NCI-H187 (cell line): ENCODE results near the gene ABCB7.
A peak's percentile ranks its signal among the peaks of the same experiment; 100 is the strongest.
"Not testable (repeated sequence)": the region's sequence is repeated elsewhere in the genome, so short reads cannot be mapped to it uniquely, and the experiment has no call there.

ENCODE experiments used
- DNase-seq, 2 experiments: peaks; one replicate each; lab custom pipeline; 2025; lab: John Stamatoyannopoulos, UW

Gene ABCB7

DNA sequence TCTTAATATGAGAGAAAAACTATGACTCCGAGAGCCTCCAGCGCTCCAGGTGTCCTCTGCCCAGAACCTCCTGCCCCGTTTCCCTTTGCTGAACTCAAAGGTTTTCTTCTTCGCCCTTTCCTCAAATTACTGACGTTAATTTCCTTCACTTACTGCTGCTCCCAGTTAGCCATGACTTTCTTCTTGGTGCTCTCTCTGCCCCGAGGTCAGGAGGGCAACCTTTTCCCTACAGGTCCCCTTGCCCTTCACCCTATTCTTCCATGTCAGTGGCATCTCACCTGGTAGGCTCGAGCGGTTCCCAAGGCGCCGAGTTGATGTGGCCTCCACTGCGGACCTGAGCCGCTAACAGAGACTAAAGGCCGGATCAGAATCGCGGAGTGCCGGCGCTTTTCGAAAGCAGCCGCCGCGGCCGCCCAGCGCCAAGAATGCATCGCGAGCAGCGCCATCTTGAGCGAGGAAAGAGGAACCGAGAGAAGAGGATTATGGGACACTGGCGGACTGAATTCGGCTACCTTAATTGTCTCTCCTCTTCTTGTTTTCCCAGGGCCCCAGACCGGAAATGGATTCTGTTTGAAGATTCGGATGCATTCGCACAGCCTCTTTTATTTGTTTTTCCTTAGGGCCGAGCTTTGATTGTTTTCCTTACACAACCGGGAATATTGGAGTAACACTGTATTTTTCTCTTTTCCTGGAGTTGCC, at the start of gene ABCB7:
Gene ABCB7 (minus strand): TSS at position 457 of the 699 bp plus-strand sequence. CDS start 11 bp downstream, at position 446.
- peak; percentile 6 to 23 for DNase-seq

DNA sequence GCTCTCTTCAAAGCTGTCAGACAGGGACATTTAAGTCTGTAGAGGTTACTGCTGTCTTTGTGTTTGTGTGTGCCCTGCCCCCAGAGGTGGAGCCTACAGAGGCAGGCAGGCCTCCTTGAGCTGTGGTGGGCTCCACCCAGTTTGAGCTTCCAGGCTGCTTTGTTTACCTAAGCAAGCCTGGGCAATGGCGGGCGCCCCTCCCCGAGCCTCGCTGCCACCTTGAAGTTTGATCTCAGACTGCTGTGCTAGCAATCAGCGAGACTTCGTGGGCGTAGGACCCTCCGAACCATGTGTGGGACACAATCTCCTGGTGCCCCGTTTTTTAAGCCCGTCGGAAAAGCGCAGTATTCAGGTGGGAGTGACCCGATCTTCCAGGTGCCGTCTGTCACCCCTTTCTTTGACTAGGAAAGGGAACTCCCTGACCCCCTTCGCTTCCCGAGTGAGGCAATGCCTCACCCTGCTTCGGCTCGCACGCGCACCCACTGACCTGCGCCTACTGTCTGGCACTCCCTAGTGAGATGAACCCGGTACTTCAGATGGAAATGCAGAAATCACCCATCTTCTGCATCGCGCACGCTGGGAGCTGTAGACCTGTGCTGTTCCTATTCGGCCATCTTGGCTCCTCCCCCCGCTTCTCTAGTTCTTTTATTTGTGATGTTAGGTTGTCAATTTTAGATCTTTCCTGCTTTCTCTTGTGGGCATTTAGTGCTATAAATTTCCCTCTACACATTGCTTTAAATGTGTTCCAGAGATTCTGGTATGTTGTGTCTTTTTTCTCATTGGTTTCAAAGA, 32.5 kb upstream of the ABCB7 start:
- not testable (repeated sequence) for DNase-seq

DNA sequence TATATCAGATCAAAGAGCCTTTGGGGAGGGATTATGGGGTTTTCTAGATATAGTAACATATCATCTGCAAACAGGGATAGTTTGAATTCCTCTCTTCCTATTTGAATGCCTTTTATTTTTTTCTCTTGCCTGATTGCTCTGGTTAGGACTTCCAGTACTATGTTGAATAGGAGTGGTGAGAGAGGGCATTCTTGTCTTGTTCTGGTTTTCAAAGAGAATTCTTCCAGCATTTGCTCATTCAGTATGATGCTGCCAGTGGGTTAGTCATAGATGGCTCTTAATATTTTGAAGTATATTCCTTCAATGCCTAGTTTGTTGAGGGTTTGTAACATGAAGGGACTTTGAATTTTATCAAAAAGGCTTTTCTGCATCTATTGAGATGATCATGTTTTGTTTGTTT, 25.6 kb upstream of the ABCB7 start:
- DNase-seq: no peak

DNA sequence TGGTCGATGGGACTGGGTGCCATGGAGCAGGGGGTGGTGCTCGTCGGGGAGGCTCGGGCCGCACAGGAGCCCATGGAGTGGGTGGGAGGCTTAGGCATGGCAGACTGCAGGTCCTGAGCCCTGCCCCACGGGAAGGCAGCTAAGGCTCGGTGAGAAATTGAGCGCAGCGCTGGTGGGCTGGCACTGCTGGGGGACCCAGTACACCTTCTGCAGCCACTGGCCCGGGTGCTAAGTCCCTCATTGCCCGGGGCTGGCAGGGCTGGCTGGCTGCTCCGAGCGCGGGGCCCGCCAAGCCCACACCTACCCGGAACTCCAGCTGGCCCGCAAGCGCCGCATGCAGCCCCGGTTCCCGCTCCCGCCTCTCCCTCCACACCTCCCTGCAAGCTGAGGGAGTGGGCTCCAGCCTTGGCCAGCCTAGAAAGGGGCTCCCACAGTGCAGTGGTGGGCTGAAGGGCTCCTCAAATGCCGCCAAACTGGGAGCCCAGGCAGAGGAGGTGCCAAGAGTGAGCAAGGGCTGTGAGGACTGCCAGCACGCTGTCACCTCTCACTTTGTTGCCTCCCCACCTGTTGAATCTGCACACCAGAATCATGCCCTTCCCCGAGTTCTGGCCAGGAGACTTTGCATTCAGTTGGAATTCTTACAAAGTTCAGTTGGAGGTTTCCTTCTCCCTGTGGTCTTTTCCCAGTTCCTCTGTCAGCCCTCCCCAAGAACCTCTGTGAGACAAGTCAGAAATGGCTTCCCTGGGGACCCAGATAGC, 23.6 kb upstream of the ABCB7 start:
- not testable (repeated sequence) for DNase-seq

DNA sequence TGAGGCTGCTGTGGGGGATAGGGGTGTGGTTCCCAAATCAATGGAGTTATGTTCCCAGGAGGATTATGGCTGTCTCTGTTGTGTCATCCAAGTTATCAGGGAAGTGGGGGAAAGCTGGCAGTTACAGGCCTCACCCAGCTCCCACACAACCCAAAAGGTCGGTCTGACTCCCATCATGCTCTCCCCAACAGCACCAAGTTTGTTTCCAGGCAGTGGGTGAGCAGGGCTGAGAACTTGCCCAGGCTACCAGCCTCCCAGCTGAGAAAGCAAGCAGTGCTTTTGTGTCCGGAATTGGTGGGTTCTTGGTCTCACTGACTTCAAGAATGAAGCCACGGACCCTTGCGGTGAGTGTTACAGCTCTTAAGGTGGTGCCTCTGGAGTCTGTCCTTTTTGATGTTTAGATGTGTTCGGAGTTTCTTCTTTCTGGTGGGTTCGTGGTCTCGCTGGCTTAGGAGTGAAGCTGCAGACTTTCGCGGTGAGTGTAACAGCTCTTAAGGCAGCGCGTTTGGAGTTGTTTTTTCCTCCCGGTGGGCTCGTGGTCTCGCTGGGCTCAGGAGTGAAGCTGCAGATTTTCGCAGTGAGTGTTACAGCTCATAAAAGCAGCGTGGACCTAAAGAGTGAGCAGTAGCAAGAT, 16.3 kb upstream of the ABCB7 start:
- not testable (repeated sequence) for DNase-seq

- no peak for DNase-seq
Measured at GRCh38 chrX:75158054-75158453, 2.0 kb upstream of the ABCB7 start.

GRCh38 chrX:75156531-75156945, 455 bp upstream of the ABCB7 start:
- no peak for DNase-seq

GRCh38 chrX:75155447-75155826, 646 bp downstream of the ABCB7 start:
- no peak for DNase-seq

DNA sequence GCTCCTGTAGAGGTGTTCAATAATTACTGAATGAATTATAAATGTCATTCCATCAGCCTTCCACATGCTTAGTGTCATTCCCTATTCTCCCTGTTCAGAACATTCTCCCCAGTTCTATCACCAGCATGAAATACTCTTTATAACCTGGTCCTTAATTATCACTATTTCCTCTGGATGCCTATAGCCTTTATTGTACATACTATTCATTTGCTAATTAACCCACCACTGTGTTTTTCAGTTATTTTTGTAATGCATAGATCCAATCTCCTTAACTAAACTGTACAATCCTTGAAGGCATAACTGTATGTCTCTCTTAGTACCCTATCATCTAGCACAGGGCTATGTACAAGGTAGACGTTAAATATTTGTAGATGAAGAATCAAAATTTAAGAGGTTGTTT, 1.2 kb downstream of the ABCB7 start:
- DNase-seq: no peak

- DNase-seq: no peak
Measured at GRCh38 chrX:75151827-75152592, 4.1 kb downstream of the ABCB7 start.

DNA sequence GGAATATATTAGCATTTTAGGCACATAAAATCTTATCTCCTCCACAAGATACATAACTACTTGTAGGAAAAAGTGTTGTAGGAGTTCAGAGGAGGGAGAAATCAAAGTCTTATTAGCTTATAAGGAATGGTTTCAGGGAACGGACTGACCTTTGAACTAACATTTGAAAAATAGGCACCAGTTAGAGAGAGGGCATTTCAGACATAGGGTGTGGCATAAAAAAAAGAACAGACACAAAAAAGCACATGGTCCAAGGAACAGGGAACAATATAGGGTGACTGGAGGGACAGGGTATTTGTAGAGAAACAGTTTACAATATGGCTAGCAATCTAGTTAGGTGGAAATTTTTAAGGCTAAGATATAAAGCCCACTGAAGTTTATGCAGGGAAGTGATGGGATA, 6.4 kb downstream of the ABCB7 start:
- no peak for DNase-seq

DNA sequence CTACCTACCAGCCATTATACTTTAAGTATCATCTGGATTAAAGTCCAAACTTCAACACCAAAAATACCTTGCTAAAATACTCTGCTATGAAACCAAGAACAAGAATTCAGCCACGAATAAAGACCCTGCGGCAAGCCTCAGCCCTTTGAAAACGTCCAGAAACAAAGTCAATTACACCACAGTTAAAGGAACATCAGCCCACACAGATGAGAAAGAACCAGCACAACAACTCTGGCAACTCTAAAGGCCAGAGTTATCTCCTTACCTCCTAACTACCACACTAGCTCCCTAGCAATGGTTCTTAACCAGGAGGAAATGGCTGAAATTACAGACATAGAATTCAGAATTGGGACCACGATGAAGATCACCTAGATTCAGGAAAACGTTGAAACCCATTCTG, 23.4 kb downstream of the ABCB7 start:
- no peak for DNase-seq

DNA sequence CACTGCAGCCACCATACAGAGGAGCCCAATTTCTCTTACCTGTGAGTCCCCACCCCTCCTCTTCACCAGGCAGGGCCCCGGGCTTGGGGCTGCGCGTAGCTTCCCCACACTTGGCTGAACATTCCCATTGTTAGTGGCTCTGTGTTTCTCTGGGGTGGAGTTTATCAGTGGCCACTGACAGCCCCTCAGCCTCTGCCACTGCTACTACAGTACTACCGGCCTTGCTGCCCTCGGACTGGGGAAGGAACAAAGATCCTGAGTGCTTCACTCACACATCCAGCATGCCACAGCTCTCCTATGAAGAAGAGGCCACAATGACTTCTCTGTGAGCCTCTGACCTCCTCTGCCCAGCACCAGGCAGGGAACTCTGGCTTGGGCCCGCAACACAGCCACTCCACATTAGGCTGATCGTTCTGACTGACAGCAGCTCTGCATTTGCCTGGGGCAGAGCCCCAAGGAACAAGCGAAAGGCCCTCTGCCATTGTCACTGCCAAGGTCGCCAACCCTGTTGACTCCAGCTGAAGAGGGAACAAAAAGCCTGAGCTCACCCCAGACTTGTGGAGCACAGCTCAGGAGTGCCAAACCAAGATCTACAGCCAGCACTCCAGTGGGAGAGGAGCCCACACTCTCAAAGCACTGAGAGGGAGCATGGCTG, 24.0 kb downstream of the ABCB7 start:
- no peak for DNase-seq

GRCh38 chrX:75129069-75129468, 27.0 kb downstream of the ABCB7 start:
- DNase-seq: not testable (repeated sequence)

DNA sequence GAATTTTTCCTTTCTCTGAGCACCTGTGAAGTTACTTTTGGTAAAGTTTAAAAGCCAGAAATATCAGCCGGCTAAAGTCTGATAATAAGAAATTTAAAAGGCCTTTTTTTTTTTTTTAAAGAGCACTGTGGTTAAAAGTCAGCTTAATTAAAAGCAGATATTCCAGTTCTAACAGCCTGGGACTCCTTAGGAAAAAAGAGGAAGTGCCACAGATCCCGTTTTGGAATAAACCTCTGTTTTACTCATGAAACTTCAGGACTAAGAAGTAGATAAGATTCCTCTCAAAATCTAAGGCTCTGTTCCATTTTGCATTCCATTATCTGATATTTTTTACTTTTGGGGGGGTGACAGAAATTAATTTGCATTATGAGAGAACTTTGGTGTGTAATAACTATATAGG, 37.8 kb downstream of the ABCB7 start:
- no peak for DNase-seq

GRCh38 chrX:75115707-75116413, 40.2 kb downstream of the ABCB7 start:
- no peak for DNase-seq

DNA sequence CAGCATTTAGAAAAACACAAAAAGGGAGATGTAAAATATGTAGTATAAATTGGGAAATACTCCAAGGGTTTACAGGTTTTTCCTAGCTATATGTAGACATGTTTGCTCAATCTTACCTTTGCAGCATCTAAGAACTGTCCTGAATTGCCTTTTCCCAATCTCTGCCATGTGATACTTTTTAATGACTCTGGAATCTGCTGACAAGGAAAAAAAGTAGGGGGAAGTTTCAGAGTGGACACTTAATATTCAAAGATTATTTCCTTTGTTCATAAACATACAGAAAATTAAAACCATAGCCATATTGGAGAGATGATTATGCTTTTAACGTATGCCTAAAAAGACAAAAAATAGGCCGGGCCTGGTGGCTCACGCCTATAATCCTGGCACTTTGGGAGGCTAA, 41.4 kb downstream of the ABCB7 start:
- no peak for DNase-seq

DNA sequence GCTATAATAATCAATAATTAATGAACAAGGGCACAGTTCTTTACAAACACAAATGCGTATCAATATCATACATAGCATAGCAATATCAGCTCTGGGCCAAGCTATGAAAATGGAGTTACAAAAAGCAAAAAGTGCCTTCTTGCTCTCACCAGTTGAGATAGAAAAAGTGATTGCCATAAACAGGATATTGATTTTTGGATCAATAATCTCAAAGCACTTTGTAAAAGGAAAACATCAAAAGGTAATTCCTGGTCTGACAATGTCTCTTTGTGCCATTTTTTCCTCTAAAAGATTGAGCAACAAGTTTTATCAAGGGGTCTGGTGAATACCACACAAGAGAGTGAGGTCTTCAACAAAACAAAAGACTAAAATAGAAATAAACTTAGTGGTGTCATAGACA, 42.4 kb downstream of the ABCB7 start:
- no peak for DNase-seq

DNA sequence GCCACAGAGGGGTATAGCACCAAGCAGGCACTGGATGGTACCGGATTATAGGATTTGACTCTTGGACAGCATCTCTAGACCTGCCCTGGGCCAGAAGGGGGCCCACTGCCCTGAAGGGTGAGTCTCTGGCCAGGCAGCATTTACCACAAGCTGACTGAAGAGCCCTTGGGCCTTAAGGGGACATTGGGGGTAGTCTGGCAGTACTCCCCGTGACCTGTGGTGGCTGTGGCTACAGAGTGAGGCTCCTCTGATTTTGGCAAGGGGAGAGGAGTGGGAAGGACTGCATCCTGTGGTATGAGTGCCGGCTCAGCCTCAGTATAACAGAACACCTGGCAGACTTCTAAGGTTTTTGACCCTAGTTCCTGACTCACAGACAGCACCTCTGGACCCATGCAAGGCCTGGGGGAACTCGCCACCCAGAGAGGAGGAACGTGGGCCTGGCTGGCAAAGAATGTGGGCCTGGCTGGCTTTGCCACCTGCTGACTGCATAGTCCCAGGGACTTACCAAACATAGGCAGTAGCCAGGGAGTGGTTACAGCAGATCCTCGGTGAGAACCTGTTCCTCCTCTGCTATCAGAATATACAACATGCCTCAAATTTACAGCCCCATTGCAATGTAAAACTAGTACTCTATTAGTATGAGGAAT, 48.1 kb downstream of the ABCB7 start:
- no peak for DNase-seq

DNA sequence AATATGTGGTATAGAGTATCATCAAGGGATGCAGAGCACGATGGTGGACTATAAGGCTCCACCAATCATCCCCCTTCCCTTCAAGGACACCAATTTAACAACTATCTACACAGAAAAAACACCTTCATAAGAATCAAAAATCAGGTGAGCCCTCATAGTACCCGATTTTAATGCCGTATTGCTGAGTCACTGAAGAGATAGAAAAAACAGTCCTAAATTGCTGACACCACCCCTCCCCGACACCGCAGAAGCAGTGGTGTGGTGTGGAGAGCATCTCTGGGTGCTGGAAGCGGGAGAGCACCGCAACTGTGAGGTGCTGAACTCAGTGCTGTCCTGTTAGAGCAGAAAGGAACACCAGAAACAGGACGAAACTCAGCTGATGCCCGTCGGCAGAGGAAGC, 49.3 kb downstream of the ABCB7 start:
- no peak for DNase-seq
